Fibroblast of lung (primary cell): ENCODE data around the gene RGS7.

Source experiments
- EZH2 ChIP-seq: IDR thresholded peaks from 2 replicates; pipeline ENCODE4 v1.5.1; 2012; ENCODE audit warnings: low read length, control low read depth, mild to moderate bottlenecking; ENCODE audit errors: missing control alignments
- TF ChIP-seq, protein P1 (sequence below), 2 donors: IDR thresholded peaks in 1 of 2; conservative IDR thresholded peaks in 1 of 2; 1 replicate in 1 of 2; 2 replicates in 1 of 2; pipeline ENCODE4 v1.5.1; 2011 to 2012; ENCODE audit warnings: low read length in 2 of 2, control low read depth in 1 of 2, inconsistent platforms in 1 of 2, low read depth in 1 of 2, mild to moderate bottlenecking in 1 of 2

DNA sequence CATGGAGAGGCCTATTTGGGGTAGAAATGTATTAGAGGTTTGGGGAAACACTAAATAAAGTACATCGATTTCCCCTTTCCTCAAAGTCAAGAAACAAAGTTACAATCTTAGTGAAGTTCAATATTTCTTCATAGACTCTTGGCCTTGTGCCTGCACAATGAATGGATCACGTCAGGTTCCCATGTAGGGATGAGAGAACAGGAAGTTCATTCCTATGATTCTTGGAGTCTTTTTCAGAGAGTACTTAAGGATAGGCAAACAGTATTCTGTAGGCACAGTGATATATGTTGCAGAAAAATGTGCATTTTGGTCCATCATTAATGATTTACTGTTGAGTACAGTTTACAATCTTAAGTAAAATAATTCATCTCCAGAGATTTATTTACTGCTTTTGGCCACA lies 275.5 kb downstream of the RGS7 start:
- TF ChIP-seq, protein P1, sequence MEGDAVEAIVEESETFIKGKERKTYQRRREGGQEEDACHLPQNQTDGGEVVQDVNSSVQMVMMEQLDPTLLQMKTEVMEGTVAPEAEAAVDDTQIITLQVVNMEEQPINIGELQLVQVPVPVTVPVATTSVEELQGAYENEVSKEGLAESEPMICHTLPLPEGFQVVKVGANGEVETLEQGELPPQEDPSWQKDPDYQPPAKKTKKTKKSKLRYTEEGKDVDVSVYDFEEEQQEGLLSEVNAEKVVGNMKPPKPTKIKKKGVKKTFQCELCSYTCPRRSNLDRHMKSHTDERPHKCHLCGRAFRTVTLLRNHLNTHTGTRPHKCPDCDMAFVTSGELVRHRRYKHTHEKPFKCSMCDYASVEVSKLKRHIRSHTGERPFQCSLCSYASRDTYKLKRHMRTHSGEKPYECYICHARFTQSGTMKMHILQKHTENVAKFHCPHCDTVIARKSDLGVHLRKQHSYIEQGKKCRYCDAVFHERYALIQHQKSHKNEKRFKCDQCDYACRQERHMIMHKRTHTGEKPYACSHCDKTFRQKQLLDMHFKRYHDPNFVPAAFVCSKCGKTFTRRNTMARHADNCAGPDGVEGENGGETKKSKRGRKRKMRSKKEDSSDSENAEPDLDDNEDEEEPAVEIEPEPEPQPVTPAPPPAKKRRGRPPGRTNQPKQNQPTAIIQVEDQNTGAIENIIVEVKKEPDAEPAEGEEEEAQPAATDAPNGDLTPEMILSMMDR (conservative IDR thresholded peaks at IDR 0.05 in 1 of 2, IDR thresholded peaks at IDR 0.05 in 1 of 2; ENCODE audit: low read depth in 1 of 2, low read length in 2 of 2): no peak
- TF ChIP-seq EZH2: no peak
